ENCODE data around the gene KLF7. TPM values are rescaled to one million over a fixed set of nuclear protein-coding genes. Genes with fewer than 3 reads are reported as not detected.

Gene KLF7
- total RNA-seq, 1 experiment from 2014 or later = 15.4 TPM

DNA sequence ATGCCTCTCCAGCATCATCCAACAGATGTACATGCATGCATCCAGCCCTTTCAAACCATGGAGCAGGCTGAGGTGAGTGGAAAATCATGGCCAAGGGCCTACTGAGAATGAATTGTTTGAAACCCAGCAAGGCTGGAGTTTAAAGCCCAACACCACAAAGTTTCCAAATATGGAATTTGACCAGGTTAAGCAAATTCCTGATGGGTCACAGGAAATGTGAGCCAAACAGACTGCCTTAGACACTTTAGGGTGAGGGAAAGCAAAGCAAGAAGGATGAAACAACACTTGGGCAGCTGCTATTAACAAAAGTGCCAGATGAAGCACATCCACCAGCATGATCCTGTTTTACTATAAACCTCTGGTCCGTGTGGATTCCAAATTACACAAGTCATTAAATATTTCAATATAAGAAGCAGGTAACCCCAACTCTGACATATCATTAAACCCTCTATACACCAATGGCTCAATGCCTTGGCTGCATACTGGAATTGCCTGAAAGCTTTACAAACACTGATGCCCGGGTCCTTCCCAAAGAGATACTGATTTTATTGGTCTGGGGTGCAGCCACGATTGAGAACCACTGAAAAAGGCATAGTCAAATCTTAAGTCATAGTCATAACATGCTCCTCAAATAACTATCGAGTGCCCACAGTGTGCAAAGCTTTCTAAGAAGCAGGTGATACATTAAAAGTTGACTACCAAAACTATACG lies 9.1 kb downstream of the KLF7 start:
- intact Hi-C loops (cut with micrococcal nuclease) = no loop called here
- ChIA-PET CTCF (no interaction called here), RAD21 (ENCODE audit: low non-redundant PET in 1 of 2, low total read pairs in 2 of 2, uncharacterized antibody in 2 of 2, unreplicated experiment in 2 of 2) (no interaction called here), POLR2A (no interaction called here)
- no peaks in the 10 kb centered on the region for H3K36me3 ChIP-seq (ENCODE audit: control insufficient read depth in 1 of 2, insufficient read depth in 2 of 2, low read length in 2 of 2)
- no peak overlapping the region for H3K9ac ChIP-seq (ENCODE audit: low read length)
- peaks cover 3 to 4% of the 10 kb centered on the region in 2 experiments; a peak in 2 of 4 replicates for H3K4me1 ChIP-seq (ENCODE audit: control insufficient read depth in 1 of 2, insufficient read depth in 2 of 2, low read length in 2 of 2)
- H3K4me3 ChIP-seq (replicated peaks in 1 of 2; ENCODE audit: low read depth in 1 of 2, low read length in 2 of 2) = no peak overlapping the region
- H4K20me1 ChIP-seq (ENCODE audit: insufficient read depth) = no peaks in the 10 kb centered on the region
- ATAC-seq (no peak), DNase-seq (ENCODE audit: low read depth, low spot score) (no peak)
- no peaks in the 10 kb centered on the region for H3K27me3 ChIP-seq (ENCODE audit: insufficient read depth, low read length)
- H3K4me2 ChIP-seq (ENCODE audit: low read length) = no peak overlapping the region
- H3K9me2 ChIP-seq (ENCODE audit: insufficient read depth) = no peaks in the 10 kb centered on the region
- TF ChIP-seq ATF3 (IDR thresholded peaks at IDR 0.05) (no peak), YY1 (IDR thresholded peaks at IDR 0.05; ENCODE audit: extremely low read depth, insufficient replicate concordance, low read depth, low read length) (no peak), REST (IDR thresholded peaks at IDR 0.05; ENCODE audit: low read depth) (no peak), SP1 (IDR thresholded peaks at IDR 0.05; ENCODE audit: low read depth) (no peak), ZNF274 (IDR thresholded peaks at IDR 0.05; ENCODE audit: low read depth, low read length) (no peak), MAX (IDR thresholded peaks at IDR 0.05) (no peak), CEBPB (IDR thresholded peaks at IDR 0.05; ENCODE audit: low read depth) (no peak), POLR2AphosphoS5 (IDR thresholded peaks at IDR 0.05; ENCODE audit: low read depth, low read length) (no peak), SRF (IDR thresholded peaks at IDR 0.05; ENCODE audit: low read depth) (no peak), CTCF (IDR thresholded peaks at IDR 0.05 in 2 of 3, conservative IDR thresholded peaks at IDR 0.05 in 1 of 3; ENCODE audit: borderline replicate concordance in 1 of 3, insufficient read depth in 1 of 3, low read depth in 2 of 3, low read length in 2 of 3) (no peak)
- no peaks in the 10 kb centered on the region for H3K9me3 ChIP-seq (ENCODE audit: control insufficient read depth in 1 of 2, insufficient read depth in 1 of 2, low read depth in 1 of 2, low read length in 2 of 2)
- H3K79me2 ChIP-seq (ENCODE audit: insufficient read depth, low read length) = 0 out of 2 replicates have a peak, but pooled peaks cover 4% of the 10 kb centered on the region
- no peak overlapping the region for H2AFZ ChIP-seq (ENCODE audit: low read depth, low read length, poor library complexity, severe bottlenecking)
- BruUV-seq (replicated peaks) = no TSS peak
- H3K27ac ChIP-seq (ENCODE audit: low read depth, low read length) = no peak overlapping the region
